Natural killer cell (primary cell): ENCODE data around the gene ALPI. TPM values are rescaled to one million over a fixed set of nuclear protein-coding genes. Genes with fewer than 3 reads are reported as not detected.
A peak's percentile ranks its signal among the peaks of the same experiment; 100 is the strongest.

Experiments used
- ATAC-seq, 3 donors: fragments of 150-1000 bp in 2 of 3; fragments of 200-7000 bp in 1 of 3; cut with Tn5 transposase; 1 replicate in 1 of 3; 2 replicates in 2 of 3; pipeline ENCODE4 v1.10.0; 2021; ENCODE audit warnings: mild to moderate bottlenecking in 2 of 3, moderate library complexity in 2 of 3
- DNase-seq, 2 donors: peaks; one replicate each; pipeline versions ENCODE4 v3.0.0 to v3.0.0-alpha.2; 2013 to 2021; ENCODE audit warnings: mixed read lengths in 1 of 2
- H3K27ac ChIP-seq: one replicate; pipeline ENCODE4 v1.5.1; 2013; ENCODE audit warnings: mild to moderate bottlenecking, low read length
- H3K27me3 ChIP-seq: one replicate; pipeline ENCODE4 v1.6.1; 2013; ENCODE audit warnings: low read length; ENCODE audit not compliant: control insufficient read depth, insufficient read depth
- H3K36me3 ChIP-seq: one replicate; pipeline ENCODE4 v1.6.1; 2013; ENCODE audit warnings: low read length; ENCODE audit not compliant: control insufficient read depth, insufficient read depth
- H3K4me1 ChIP-seq: one replicate; pipeline ENCODE4 v1.6.1; 2013; ENCODE audit warnings: low read length; ENCODE audit not compliant: control insufficient read depth, insufficient read depth
- H3K4me3 ChIP-seq: one replicate; pipeline ENCODE4 v1.5.1; 2013; ENCODE audit warnings: low read length
- H3K9me3 ChIP-seq: one replicate; pipeline ENCODE4 v1.6.1; 2013; ENCODE audit warnings: low read length; ENCODE audit not compliant: control insufficient read depth, insufficient read depth
- H3K27ac Mint-ChIP-seq, 2 donors: one replicate each; pipeline ENCODE4 v1.8.0; 2022; ENCODE audit warnings: mild to moderate bottlenecking in 2 of 2, mixed read lengths in 2 of 2, moderate library complexity in 1 of 2
- H3K27me3 Mint-ChIP-seq, 2 donors: one replicate each; pipeline ENCODE4 v1.8.0; 2022; ENCODE audit warnings: low read depth in 2 of 2, mixed read lengths in 2 of 2
- H3K36me3 Mint-ChIP-seq: one replicate; pipeline ENCODE4 v1.8.0; 2022; ENCODE audit warnings: mixed read lengths
- H3K4me1 Mint-ChIP-seq, 2 donors: one replicate each; pipeline ENCODE4 v1.8.0; 2022; ENCODE audit warnings: mixed read lengths in 2 of 2
- H3K4me3 Mint-ChIP-seq: one replicate; pipeline ENCODE4 v1.8.0; 2022; ENCODE audit warnings: mild to moderate bottlenecking, moderate library complexity, mixed read lengths
- H3K9me3 Mint-ChIP-seq, 2 donors: one replicate each; pipeline ENCODE4 v1.8.0; 2022; ENCODE audit warnings: mixed read lengths in 2 of 2
- CTCF ChIP-seq: fragments of 200-600 bp; IDR thresholded peaks from one replicate; pipeline ENCODE4 v1.8.0; 2022; ENCODE audit warnings: antibody characterized with exemption
- whole genome bisulfite sequencing: methylation state at CpG from one replicate; pipeline ENCODE4 v1.1.7; 2013; ENCODE audit warnings: missing lambda C conversion rate; ENCODE audit not compliant: insufficient coverage; 5-methylcytosine and 5-hydroxymethylcytosine counted together
- intact Hi-C: fragments of 100-400 bp; cut with micrococcal nuclease; formaldehyde crosslinking; loops from one replicate; pipeline ENCODE4 v1.14.2; 2022
- total RNA-seq, 4 donors: library from RNA; stranded (reverse); fragments of 120-200 nt in 1 of 4; gene quantifications; one replicate each; pipeline versions ENCODE4 v1.2.3 to v1.2.4, GENCODE V29; 2013 to 2022

The ALPI gene
- total RNA-seq, 3 donors from 2014 or later (not counting 1 experiment from before 2014, with no cell fraction given): not detected

GRCh38 chr2:232419245-232420072 is 36.5 kb upstream of the ALPI start:
- Histone ChIP-seq H3K27me3 (peaks cover 14% of the 10 kb centered on the region), H3K9me3 (peaks cover 2% of the 10 kb centered on the region)

GRCh38 chr2:232420073-232420454 is 35.9 kb upstream of the ALPI start:
- 29% methylated on average over 22 of the region's 22 CpGs for WGBS
- Mint-ChIP-seq H3K27me3 (peaks cover 35 to 36% of the 10 kb centered on the region in 2 donors), H3K4me1 (peaks cover 0 to 5% of the 10 kb centered on the region in 2 donors), H3K36me3 (no peaks in the 10 kb centered on the region), H3K4me3 (no peak overlapping the region), H3K27ac (no peak overlapping the region), H3K9me3 (no peaks in the 10 kb centered on the region)
- no peak for ATAC-seq
- Histone ChIP-seq H3K9me3 (peaks cover 2% of the 10 kb centered on the region), H3K27me3 (peaks cover 14% of the 10 kb centered on the region), H3K36me3 (no peaks in the 10 kb centered on the region), H3K4me1 (peaks cover 8% of the 10 kb centered on the region), H3K4me3 (no peak overlapping the region), H3K27ac (no peak overlapping the region)
- TF ChIP-seq CTCF: no peak
- intact Hi-C loops: no loop called here
- DNase-seq: no peak

More at GRCh38 chr2:232419245-232420072, 36.5 kb upstream of the ALPI start:
- Mint-ChIP-seq H3K27ac (no peak overlapping the region), H3K36me3 (no peaks in the 10 kb centered on the region), H3K4me3 (no peak overlapping the region), H3K27me3 (peaks cover 32 to 35% of the 10 kb centered on the region in 2 donors), H3K9me3 (no peaks in the 10 kb centered on the region), H3K4me1 (peaks cover 0 to 5% of the 10 kb centered on the region in 2 donors)
- Histone ChIP-seq H3K27ac (no peak overlapping the region), H3K4me3 (no peak overlapping the region), H3K4me1 (peaks cover 8% of the 10 kb centered on the region), H3K36me3 (no peaks in the 10 kb centered on the region)
- no peak for TF ChIP-seq CTCF
- ATAC-seq: no peak
- no peak for DNase-seq
- 25% methylated on average over 79 of the region's 79 CpGs for WGBS
- intact Hi-C loops: no loop called here

GRCh38 chr2:232420463-232421188 is 35.3 kb upstream of the ALPI start:
- Histone ChIP-seq H3K4me1 (peaks cover 8% of the 10 kb centered on the region), H3K27ac (no peak overlapping the region), H3K9me3 (peaks cover 2% of the 10 kb centered on the region), H3K4me3 (no peak overlapping the region), H3K36me3 (no peaks in the 10 kb centered on the region), H3K27me3 (peaks cover 14% of the 10 kb centered on the region)
- no peaks in the 10 kb centered on the region for H3K36me3 Mint-ChIP-seq
- 3% methylated on average over 79 of the region's 79 CpGs for WGBS
- peaks cover 35 to 42% of the 10 kb centered on the region in 2 donors for H3K27me3 Mint-ChIP-seq
- TF ChIP-seq CTCF: no peak
- ATAC-seq (no peak), DNase-seq (peak in 1 of 2 donors; percentile 51)
- no peak overlapping the region for H3K27ac Mint-ChIP-seq
- H3K4me3 Mint-ChIP-seq: no peak overlapping the region
- no peaks in the 10 kb centered on the region for H3K9me3 Mint-ChIP-seq
- intact Hi-C loops: no loop called here
- H3K4me1 Mint-ChIP-seq: peaks cover 0 to 5% of the 10 kb centered on the region in 2 donors
